NB4 (cell line): ENCODE results near the gene PPP1R3G.

Experiments
- DNase-seq: peaks from one replicate; pipeline ENCODE4 v3.0.0; 2010; ENCODE audit warnings: low read depth
- H3K4me3 ChIP-seq: one replicate; pipeline ENCODE4 v1.5.1; 2011; ENCODE audit warnings: mild to moderate bottlenecking, low read depth, low read length, moderate library complexity
- CTCF ChIP-seq: IDR thresholded peaks from one replicate; pipeline ENCODE4 v1.5.1; 2012; ENCODE audit warnings: low read depth, low read length
- MAX ChIP-seq: IDR thresholded peaks from 2 replicates; pipeline ENCODE4 v1.6.1; 2011; ENCODE audit warnings: low read depth, low read length
- MYC ChIP-seq: IDR thresholded peaks from 2 replicates; pipeline ENCODE4 v1.6.1; 2011; ENCODE audit warnings: low read depth, low read length
- POLR2A ChIP-seq: IDR thresholded peaks from 2 replicates; pipeline ENCODE4 v1.6.1; 2011; ENCODE audit warnings: mild to moderate bottlenecking; ENCODE audit not compliant: insufficient read length; ENCODE audit errors: extremely low read depth

The PPP1R3G gene

DNA sequence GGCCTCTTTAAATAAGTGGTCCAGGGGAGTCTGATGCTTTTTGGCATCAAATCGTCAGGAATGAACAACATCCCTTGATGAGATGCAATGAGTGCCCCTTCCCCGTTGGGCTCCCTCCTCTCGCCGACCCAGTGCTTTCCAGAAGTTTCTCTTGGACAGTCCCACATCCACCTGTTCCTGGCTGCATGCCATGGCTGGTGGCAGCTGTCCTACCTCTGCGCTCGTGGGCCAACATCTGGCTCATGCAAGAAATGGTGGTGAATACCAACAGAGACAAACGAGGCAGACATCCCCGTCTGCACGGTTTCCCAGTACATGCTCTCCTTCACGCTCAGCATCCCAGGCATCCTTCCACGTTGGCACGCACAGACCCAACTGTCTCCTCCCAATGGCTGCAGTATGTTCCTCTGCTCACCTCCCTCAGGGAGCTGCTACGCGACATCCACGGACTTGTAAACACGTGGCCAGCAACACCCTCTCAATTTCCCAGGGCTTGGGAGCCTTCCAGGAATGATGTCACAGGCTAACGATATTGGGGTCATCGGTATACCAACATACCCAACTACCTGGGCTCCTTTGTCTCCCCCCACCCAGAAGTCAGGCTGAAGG, 37.5 kb downstream of the PPP1R3G start:
- H3K4me3 ChIP-seq: no peak overlapping the region
- TF ChIP-seq MAX (no peak), MYC (no peak), POLR2A (no peak), CTCF (no peak)

GRCh38 chr6:5123296-5124143, 38.4 kb downstream of the PPP1R3G start:
- DNase-seq: no peak
- H3K4me3 ChIP-seq: no peak overlapping the region
- TF ChIP-seq MAX: no peak
- no peak for TF ChIP-seq CTCF
- TF ChIP-seq MYC: no peak
- TF ChIP-seq POLR2A: no peak

More for the DNA sequence above, 37.5 kb downstream of the PPP1R3G start:
- DNase-seq: no peak

DNA sequence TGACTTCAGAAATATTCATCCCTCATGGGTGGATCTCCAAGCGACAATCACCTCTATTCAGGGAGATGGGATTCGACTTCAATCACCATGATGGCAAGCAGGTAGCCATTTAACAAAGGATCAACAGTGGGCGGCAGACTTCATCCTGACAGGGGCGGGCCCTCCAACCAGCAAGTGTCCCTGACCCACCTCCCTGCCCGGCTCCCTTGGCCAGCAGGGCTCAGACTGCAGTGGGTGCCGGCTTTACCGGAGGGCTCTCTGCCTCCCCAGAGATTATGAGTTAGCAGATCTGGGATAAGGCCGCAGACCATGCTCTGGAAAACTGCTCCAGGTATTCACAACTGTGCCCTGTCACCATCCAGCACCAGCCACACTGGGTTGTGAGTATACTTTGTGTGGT, 39.4 kb downstream of the PPP1R3G start:
- H3K4me3 ChIP-seq: no peak overlapping the region
- no peak for DNase-seq
- no peak for TF ChIP-seq MAX
- no peak for TF ChIP-seq MYC
- TF ChIP-seq POLR2A: no peak
- no peak for TF ChIP-seq CTCF

- TF ChIP-seq POLR2A (no peak), CTCF (no peak), MAX (no peak), MYC (no peak)
- no peak for DNase-seq
- H3K4me3 ChIP-seq: no peak overlapping the region
These were observed 40.2 kb downstream of the PPP1R3G start for GRCh38 chr6:5125152-5126006.

DNA sequence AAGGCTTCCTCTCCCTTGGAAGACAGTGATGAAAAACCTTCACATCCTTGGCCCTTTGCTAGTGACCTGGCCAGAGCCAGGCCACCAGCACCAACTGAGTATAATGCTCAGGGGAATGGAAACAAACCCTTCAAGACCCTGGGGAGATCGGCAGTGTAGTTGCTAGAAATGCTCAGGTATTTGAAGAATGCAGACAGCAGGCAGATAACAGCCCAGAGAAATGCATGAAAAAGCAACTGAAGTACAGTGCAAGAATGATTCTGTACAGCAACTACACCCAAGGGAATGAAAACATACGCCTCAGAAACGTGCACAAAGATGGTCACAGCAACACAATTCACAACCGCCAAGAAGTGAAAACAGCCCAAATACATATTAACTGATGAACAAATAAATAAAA, 41.1 kb downstream of the PPP1R3G start:
- H3K4me3 ChIP-seq: no peak overlapping the region
- TF ChIP-seq CTCF (no peak), MAX (no peak), POLR2A (no peak), MYC (no peak)
- DNase-seq: no peak
